IMR-90 (cell line): ENCODE data around the gene ADGRV1.

ENCODE experiments used
- CTCF ChIP-seq: conservative IDR thresholded peaks from 2 replicates; pipeline ENCODE4 v1.5.1; 2012; ENCODE audit warnings: mild to moderate bottlenecking, low read depth, low read length, improper control_type of control experiment
- MAFK ChIP-seq: IDR thresholded peaks from 2 replicates; pipeline ENCODE4 v1.6.1; 2012; ENCODE audit warnings: low read depth, low read length, improper control_type of control experiment

- TF ChIP-seq MAFK, result no peak
- TF ChIP-seq CTCF, result no peak
Measured at GRCh38 chr5:91042936-91043255, 484.3 kb downstream of the ADGRV1 start.
